NCI-H2081 (cell line): ENCODE results near the gene NBEAL2.
"Not testable (repeated sequence)": the region's sequence is repeated elsewhere in the genome, so short reads cannot be mapped to it uniquely, and the experiment has no call there.

Source experiments
- DNase-seq, 2 experiments: peaks; one replicate each; lab custom pipeline; 2025; lab: John Stamatoyannopoulos, UW

NBEAL2 gene

GRCh38 chr3:46964038-46964590 lies 15.4 kb upstream of the NBEAL2 start:
- DNase-seq = not testable (repeated sequence)

- no peak for DNase-seq
These were observed 14.3 kb upstream of the NBEAL2 start for GRCh38 chr3:46965151-46965550.

GRCh38 chr3:46966811-46967210 lies 12.7 kb upstream of the NBEAL2 start:
- no peak for DNase-seq

GRCh38 chr3:46968783-46969428 lies 10.6 kb upstream of the NBEAL2 start:
- DNase-seq = no peak

GRCh38 chr3:46970391-46971091 lies 8.9 kb upstream of the NBEAL2 start:
- DNase-seq = no peak

- no peak for DNase-seq
These were observed 8.3 kb upstream of the NBEAL2 start for GRCh38 chr3:46971151-46971550.

GRCh38 chr3:46971742-46972141 lies 7.7 kb upstream of the NBEAL2 start:
- DNase-seq = no peak

GRCh38 chr3:46972396-46972795 lies 7.1 kb upstream of the NBEAL2 start:
- DNase-seq = no peak

GRCh38 chr3:46974421-46975171 lies 4.9 kb upstream of the NBEAL2 start:
- DNase-seq = no peak

GRCh38 chr3:46976326-46977190 lies 2.9 kb upstream of the NBEAL2 start, which contains the start of gene CCDC12:
Gene CCDC12, minus strand, starts transcription at chr3:46976745. Its CDS starts 13 bp downstream, at chr3:46976732.
- peak; percentile 88 to 93 for DNase-seq

- DNase-seq = no peak
These were observed 1.7 kb upstream of the NBEAL2 start for GRCh38 chr3:46977811-46978195.

GRCh38 chr3:46978381-46978780 lies 1.1 kb upstream of the NBEAL2 start:
- DNase-seq = no peak

GRCh38 chr3:46979958-46980497 lies 562 bp downstream of the NBEAL2 start:
- peak in 1 of 2 experiments; percentile 35 for DNase-seq

- DNase-seq = no peak
These were observed 2.5 kb downstream of the NBEAL2 start for GRCh38 chr3:46981932-46982471.

- no peak for DNase-seq
These were observed 3.1 kb downstream of the NBEAL2 start for GRCh38 chr3:46982546-46982945.

GRCh38 chr3:46984591-46985459 lies 5.4 kb downstream of the NBEAL2 start:
- DNase-seq = no peak

- no peak for DNase-seq
These were observed 6.1 kb downstream of the NBEAL2 start for GRCh38 chr3:46985588-46985987.

- DNase-seq = no peak
These were observed 6.7 kb downstream of the NBEAL2 start for GRCh38 chr3:46986055-46986730.

- no peak for DNase-seq
These were observed 7.4 kb downstream of the NBEAL2 start for GRCh38 chr3:46986782-46987310.
